CD14-positive monocyte (primary cell): ENCODE results near the gene ZBTB7C. TPM values are rescaled to one million over a fixed set of nuclear protein-coding genes. Genes with fewer than 3 reads are reported as not detected.

Experiments
- DNase-seq, 3 donors: peaks; one replicate each; pipeline ENCODE4 v3.0.0-alpha.2; 2011 to 2022
- H2AFZ ChIP-seq: 2 replicates; pipeline ENCODE4 v1.6.0; 2012; ENCODE audit warnings: mild to moderate bottlenecking, low read depth, low read length, inconsistent platforms; ENCODE audit not compliant: insufficient read depth, poor library complexity, severe bottlenecking
- H3K27ac ChIP-seq, 2 donors: 1 replicate in 1 of 2; 2 replicates in 1 of 2; pipeline ENCODE4 v1.5.1; 2012 to 2013; ENCODE audit warnings: low read length in 2 of 2, control low read depth in 1 of 2, inconsistent platforms in 1 of 2, low read depth in 1 of 2, mild to moderate bottlenecking in 1 of 2
- H3K27me3 ChIP-seq, 2 donors: one replicate each; pipeline versions ENCODE4 v1.6.0 to v1.6.1; 2011 to 2013; ENCODE audit warnings: low read length in 2 of 2; ENCODE audit not compliant: control insufficient read depth in 2 of 2, insufficient read depth in 2 of 2
- H3K36me3 ChIP-seq, 2 donors: replicated peaks in 1 of 2; 1 replicate in 1 of 2; 2 replicates in 1 of 2; pipeline versions ENCODE4 v1.5.1 to v1.6.1; 2012 to 2013; ENCODE audit warnings: low read length in 2 of 2, control low read depth in 1 of 2, inconsistent platforms in 1 of 2, mild to moderate bottlenecking in 1 of 2; ENCODE audit not compliant: insufficient read depth in 2 of 2, control insufficient read depth in 1 of 2
- H3K4me1 ChIP-seq, 2 donors: 1 replicate in 1 of 2; 2 replicates in 1 of 2; pipeline versions ENCODE4 v1.5.1 to v1.6.1; 2012 to 2013; ENCODE audit warnings: low read length in 2 of 2, control low read depth in 1 of 2, inconsistent platforms in 1 of 2, mild to moderate bottlenecking in 1 of 2, moderate library complexity in 1 of 2; ENCODE audit not compliant: insufficient read depth in 2 of 2, control insufficient read depth in 1 of 2
- H3K4me2 ChIP-seq: replicated peaks from 2 replicates; pipeline ENCODE3; 2012; ENCODE audit warnings: low read length, moderate library complexity, mild to moderate bottlenecking; ENCODE audit not compliant: poor library complexity, severe bottlenecking; ENCODE audit errors: extremely low read depth
- H3K4me3 ChIP-seq, 3 experiments: fragments of 200-600 bp in 1 of 3; sonication (generic) in 1 of 3; replicated peaks in 1 of 3; 1 replicate in 2 of 3; 2 replicates in 1 of 3; pipeline ENCODE4 v1.5.1; 2011 to 2013; ENCODE audit warnings: low read length in 3 of 3, mild to moderate bottlenecking in 3 of 3, control low read depth in 2 of 3, low read depth in 2 of 3, inconsistent platforms in 1 of 3, moderate library complexity in 1 of 3
- H3K79me2 ChIP-seq: 2 replicates; pipeline ENCODE4 v1.6.0; 2012; ENCODE audit warnings: mild to moderate bottlenecking, control low read depth, inconsistent platforms, low read length, moderate library complexity; ENCODE audit not compliant: insufficient read depth
- H3K9ac ChIP-seq: 2 replicates; pipeline ENCODE4 v1.6.0; 2017; ENCODE audit warnings: low read length, mild to moderate bottlenecking; ENCODE audit not compliant: insufficient read depth, poor library complexity, severe bottlenecking
- H3K9me3 ChIP-seq, 2 donors: replicated peaks in 1 of 2; 1 replicate in 1 of 2; 2 replicates in 1 of 2; pipeline versions ENCODE4 v1.5.1 to v1.6.1; 2012 to 2013; ENCODE audit warnings: low read length in 2 of 2, control low read depth in 1 of 2; ENCODE audit not compliant: control insufficient read depth in 1 of 2, insufficient read depth in 1 of 2
- H4K20me1 ChIP-seq: 2 replicates; pipeline ENCODE4 v1.6.0; 2012; ENCODE audit warnings: mild to moderate bottlenecking, low read length, control low read depth, moderate library complexity; ENCODE audit not compliant: insufficient read depth
- H3K27ac Mint-ChIP-seq, 7 donors: one replicate each; pipeline ENCODE4 v1.8.0; 2020; ENCODE audit warnings: mild to moderate bottlenecking in 7 of 7, mixed read lengths in 7 of 7, moderate library complexity in 6 of 7, inconsistent platforms in 2 of 7
- H3K27me3 Mint-ChIP-seq, 3 donors: one replicate each; pipeline ENCODE4 v1.8.0; 2021 to 2022; ENCODE audit warnings: low read depth in 3 of 3, mild to moderate bottlenecking in 3 of 3, mixed read lengths in 3 of 3, moderate library complexity in 3 of 3, inconsistent platforms in 1 of 3
- H3K36me3 Mint-ChIP-seq, 2 donors: one replicate each; pipeline ENCODE4 v1.8.0; 2020; ENCODE audit warnings: mixed read lengths in 2 of 2, inconsistent platforms in 1 of 2, mild to moderate bottlenecking in 1 of 2
- H3K4me1 Mint-ChIP-seq: one replicate; pipeline ENCODE4 v1.8.0; 2020; ENCODE audit warnings: mild to moderate bottlenecking, mixed read lengths
- H3K4me3 Mint-ChIP-seq, 2 donors: one replicate each; pipeline ENCODE4 v1.8.0; 2020; ENCODE audit warnings: mild to moderate bottlenecking in 2 of 2, mixed read lengths in 2 of 2, moderate library complexity in 1 of 2
- H3K9me3 Mint-ChIP-seq, 7 donors: one replicate each; pipeline ENCODE4 v1.8.0; 2020 to 2022; ENCODE audit warnings: mixed read lengths in 7 of 7, mild to moderate bottlenecking in 6 of 7, moderate library complexity in 6 of 7, inconsistent platforms in 2 of 7
- CTCF ChIP-seq: fragments of 200-600 bp; IDR thresholded peaks from one replicate; pipeline ENCODE4 v1.8.0; 2022; ENCODE audit warnings: antibody characterized with exemption, mild to moderate bottlenecking
- WGBS: methylation state at CpG from one replicate; pipeline ENCODE4 v1.1.5; 2013; ENCODE audit warnings: missing lambda C conversion rate; ENCODE audit not compliant: insufficient coverage; 5-methylcytosine and 5-hydroxymethylcytosine counted together
- intact Hi-C, 2 donors: fragments of 100-400 bp; cut with micrococcal nuclease; formaldehyde crosslinking; loops; one replicate each; pipeline versions ENCODE4 v1.15.0 to v1.15.1; 2023
- polyA plus RNA-seq, 3 donors: library from polyadenylated mRNA; depleted of rRNA in 1 of 3; unstranded in 2 of 3; stranded (reverse) in 1 of 3; fragments of 300-500 nt in 2 of 3; fragments of >200 nt in 1 of 3; fragmentation: Illumina TruSeq in 2 of 3; gene quantifications; 1 replicate in 2 of 3; 2 replicates in 1 of 3; pipeline ENCODE4 v1.2.3, GENCODE V29; 2012 to 2021

The ZBTB7C gene
- polyA plus RNA-seq, 3 donors: 0.03 to 0.09 TPM; not detected in 1

GRCh38 chr18:48125724-48126123 is 283.5 kb downstream of the ZBTB7C start:
- H3K9me3 Mint-ChIP-seq: no peaks in the 10 kb centered on the region
- Histone ChIP-seq H3K27ac (no peak overlapping the region), H3K79me2 (no peaks in the 10 kb centered on the region), H3K9me3 (no peaks in the 10 kb centered on the region), H3K9ac (no peak overlapping the region), H3K4me1 (no peaks in the 10 kb centered on the region), H3K4me3 (no peak overlapping the region), H4K20me1 (no peaks in the 10 kb centered on the region), H3K36me3 (no peaks in the 10 kb centered on the region), H3K4me2 (no peak overlapping the region), H2AFZ (no peak overlapping the region), H3K27me3 (peaks cover 0 to 13% of the 10 kb centered on the region in 2 donors)
- no peak for TF ChIP-seq CTCF
- no peaks in the 10 kb centered on the region for H3K4me1 Mint-ChIP-seq
- H3K36me3 Mint-ChIP-seq: no peaks in the 10 kb centered on the region
- no peak overlapping the region for H3K4me3 Mint-ChIP-seq
- no peak overlapping the region for H3K27ac Mint-ChIP-seq
- no peak for DNase-seq
- intact Hi-C loops: no loop called here
- H3K27me3 Mint-ChIP-seq: peaks cover 14 to 27% (median 21%) of the 10 kb centered on the region in 3 donors
- 58% methylated on average over 3 of the region's 6 CpGs for WGBS

GRCh38 chr18:48124857-48125626 is 284.1 kb downstream of the ZBTB7C start:
- Mint-ChIP-seq H3K4me1 (no peaks in the 10 kb centered on the region), H3K36me3 (no peaks in the 10 kb centered on the region), H3K27ac (no peak overlapping the region), H3K27me3 (peaks cover 11 to 26% (median 22%) of the 10 kb centered on the region in 3 donors), H3K4me3 (no peak overlapping the region), H3K9me3 (no peaks in the 10 kb centered on the region)
- H3K4me3 ChIP-seq: no peak overlapping the region
- DNase-seq: no peak
- H3K36me3 ChIP-seq: no peaks in the 10 kb centered on the region
- TF ChIP-seq CTCF: no peak
- H3K4me1 ChIP-seq: no peaks in the 10 kb centered on the region
- intact Hi-C loops: no loop called here
- H3K79me2 ChIP-seq: no peaks in the 10 kb centered on the region
- peaks cover 0 to 11% of the 10 kb centered on the region in 2 donors for H3K27me3 ChIP-seq
- H3K9ac ChIP-seq: no peak overlapping the region
- H3K4me2 ChIP-seq: no peak overlapping the region
- no peak overlapping the region for H2AFZ ChIP-seq
- no peak overlapping the region for H3K27ac ChIP-seq
- H3K9me3 ChIP-seq: no peaks in the 10 kb centered on the region
- H4K20me1 ChIP-seq: no peaks in the 10 kb centered on the region
- 64% methylated on average over 9 of the region's 10 CpGs for WGBS
